ENCODE data around the gene IRF7.

The IRF7 gene

DNA sequence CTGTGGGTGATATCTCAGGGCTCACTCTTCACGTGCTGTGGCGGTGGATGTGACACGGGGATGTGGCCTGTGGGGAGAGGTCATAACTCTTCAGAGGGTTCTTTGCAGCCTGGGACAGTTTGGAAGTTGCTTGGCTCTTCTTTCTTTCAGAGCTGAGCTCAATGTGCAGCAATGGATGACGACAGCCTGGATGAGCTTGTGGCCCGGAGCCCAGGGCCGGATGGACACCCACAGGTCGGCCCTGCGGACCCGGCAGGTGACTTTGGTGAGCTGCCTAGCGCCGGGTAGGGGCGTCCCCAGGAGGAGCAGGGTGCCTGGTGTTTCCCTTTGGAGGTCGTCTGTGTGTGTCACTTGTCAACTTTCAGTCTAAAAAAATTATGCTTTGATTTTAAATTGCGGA, 34.4 kb downstream of the IRF7 start:
- Histone ChIP-seq H3K27ac (ENCODE audit: insufficient read depth, low read length, poor library complexity, severe bottlenecking) (no peak overlapping the region), H3K9me3 (ENCODE audit: control insufficient read depth, low read length) (no peaks in the 10 kb centered on the region), H3K27me3 (replicated peaks; ENCODE audit: control insufficient read depth, insufficient read depth, low read length, poor library complexity, severe bottlenecking) (no peaks in the 10 kb centered on the region), H3K4me3 (ENCODE audit: insufficient read depth, low read depth, low read length, poor library complexity, severe bottlenecking) (no peak overlapping the region), H3K36me3 (ENCODE audit: control insufficient read depth, insufficient read depth, low read length) (peaks cover 27% of the 10 kb centered on the region), H3K4me1 (ENCODE audit: control insufficient read depth, insufficient read depth, low read length, poor library complexity, severe bottlenecking) (peaks cover 35% of the 10 kb centered on the region)
- no peak for DNase-seq

DNA sequence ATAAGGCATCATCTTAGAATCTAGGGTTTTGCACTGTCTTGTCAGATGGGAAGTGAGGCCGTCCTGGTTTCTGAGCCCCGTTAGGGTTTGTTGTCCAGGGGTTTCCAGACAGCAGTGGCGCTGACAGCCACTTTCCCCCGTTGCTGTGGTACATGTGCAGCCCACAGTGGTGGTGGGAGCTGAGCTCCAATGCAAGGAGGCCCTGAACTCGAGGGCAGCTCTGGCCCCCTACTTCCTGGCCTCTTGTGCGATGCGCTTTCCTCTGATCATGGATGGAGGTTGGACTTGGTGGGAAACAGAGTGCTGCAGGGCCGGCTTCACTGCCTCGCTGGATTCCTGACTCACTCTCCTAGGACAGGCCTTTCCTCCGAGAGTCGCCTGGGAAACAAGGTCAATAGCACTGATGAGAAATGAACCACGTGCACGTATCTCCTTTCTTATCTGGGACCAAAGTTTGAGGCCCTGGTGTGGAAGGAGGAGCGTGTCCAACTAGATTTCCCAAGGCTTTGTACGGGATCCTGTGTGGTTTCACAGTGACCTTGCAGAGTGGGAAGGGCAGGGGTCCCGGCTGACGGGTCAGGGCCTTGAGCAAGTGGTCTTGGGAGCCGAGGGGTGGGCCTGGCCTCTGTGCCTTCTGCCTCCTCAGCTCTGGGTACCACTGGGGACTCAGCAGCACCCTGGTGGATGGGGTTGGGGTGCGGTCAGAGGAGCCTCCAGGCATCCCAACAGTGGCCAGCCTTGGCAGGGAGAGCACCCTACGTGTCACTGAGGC, 35.7 kb downstream of the IRF7 start:
- Histone ChIP-seq H3K4me3 (ENCODE audit: insufficient read depth, low read depth, low read length, poor library complexity, severe bottlenecking) (no peak overlapping the region), H3K27me3 (replicated peaks; ENCODE audit: control insufficient read depth, insufficient read depth, low read length, poor library complexity, severe bottlenecking) (no peaks in the 10 kb centered on the region), H3K4me1 (ENCODE audit: control insufficient read depth, insufficient read depth, low read length, poor library complexity, severe bottlenecking) (peaks cover 41% of the 10 kb centered on the region), H3K27ac (ENCODE audit: insufficient read depth, low read length, poor library complexity, severe bottlenecking) (no peak overlapping the region), H3K9me3 (ENCODE audit: control insufficient read depth, low read length) (no peaks in the 10 kb centered on the region), H3K36me3 (ENCODE audit: control insufficient read depth, insufficient read depth, low read length) (peaks cover 25% of the 10 kb centered on the region)
- no peak for DNase-seq

DNA sequence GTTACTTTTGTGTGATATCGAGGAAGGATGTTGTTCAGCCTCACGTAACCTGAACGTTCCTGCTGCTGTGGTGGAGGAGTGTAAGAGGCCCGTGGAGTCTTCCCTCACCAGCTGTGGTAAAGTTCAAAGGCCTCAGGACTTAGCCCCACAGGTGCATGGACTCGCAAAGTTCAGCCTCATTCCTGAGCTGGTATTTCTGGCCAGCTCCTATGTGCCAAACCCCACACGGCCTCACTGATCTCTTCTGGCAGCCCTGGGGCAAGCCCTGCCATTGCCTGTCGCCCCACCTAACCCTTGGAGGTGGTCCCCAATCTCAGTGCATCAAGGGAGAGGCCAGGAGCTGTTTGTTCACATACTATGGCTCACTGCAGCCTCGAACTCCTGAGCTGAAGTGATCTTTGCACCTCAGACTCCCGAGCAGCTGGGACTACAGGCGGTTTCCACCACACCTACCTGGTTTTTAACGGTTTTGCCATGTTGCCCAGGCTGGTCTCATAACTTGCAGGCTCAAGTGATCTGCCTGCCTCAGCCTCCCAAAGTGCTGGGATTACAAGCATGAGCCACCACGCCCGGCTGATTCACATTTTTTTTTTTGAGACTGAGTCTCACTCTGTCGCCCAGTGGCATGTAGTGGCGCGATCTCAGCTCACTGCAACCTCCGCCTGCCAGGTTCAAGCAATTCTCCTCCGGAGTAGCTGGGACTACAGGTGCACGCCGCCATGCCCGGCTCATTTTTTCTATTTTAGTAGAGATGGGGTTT, 37.3 kb downstream of the IRF7 start:
- peaks cover 14% of the 10 kb centered on the region for H3K36me3 ChIP-seq (ENCODE audit: control insufficient read depth, insufficient read depth, low read length)
- no peak for DNase-seq
- H3K9me3 ChIP-seq (ENCODE audit: control insufficient read depth, low read length): no peaks in the 10 kb centered on the region
- no peak overlapping the region for H3K4me3 ChIP-seq (ENCODE audit: insufficient read depth, low read depth, low read length, poor library complexity, severe bottlenecking)
- no peak overlapping the region for H3K27ac ChIP-seq (ENCODE audit: insufficient read depth, low read length, poor library complexity, severe bottlenecking)
- H3K27me3 ChIP-seq (replicated peaks; ENCODE audit: control insufficient read depth, insufficient read depth, low read length, poor library complexity, severe bottlenecking): no peaks in the 10 kb centered on the region
- peaks cover 50% of the 10 kb centered on the region for H3K4me1 ChIP-seq (ENCODE audit: control insufficient read depth, insufficient read depth, low read length, poor library complexity, severe bottlenecking)

DNA sequence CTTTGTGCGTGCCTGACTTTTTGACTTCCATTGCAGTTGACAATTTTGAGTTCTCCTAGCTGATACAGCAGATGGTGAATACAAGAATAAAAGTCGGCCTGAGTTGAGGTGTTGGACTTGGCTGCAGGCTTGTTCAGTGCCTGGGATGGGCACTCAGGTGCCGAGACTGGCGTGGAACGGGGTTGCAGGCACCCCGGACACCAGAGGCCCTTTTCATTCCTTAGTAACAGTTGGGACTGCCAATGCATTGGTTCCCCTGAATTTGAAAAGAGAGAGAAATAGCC, 38.2 kb downstream of the IRF7 start:
- Histone ChIP-seq H3K4me1 (ENCODE audit: control insufficient read depth, insufficient read depth, low read length, poor library complexity, severe bottlenecking) (peaks cover 50% of the 10 kb centered on the region), H3K27ac (ENCODE audit: insufficient read depth, low read length, poor library complexity, severe bottlenecking) (no peak overlapping the region), H3K27me3 (replicated peaks; ENCODE audit: control insufficient read depth, insufficient read depth, low read length, poor library complexity, severe bottlenecking) (no peaks in the 10 kb centered on the region), H3K9me3 (ENCODE audit: control insufficient read depth, low read length) (no peaks in the 10 kb centered on the region), H3K36me3 (ENCODE audit: control insufficient read depth, insufficient read depth, low read length) (peaks cover 7% of the 10 kb centered on the region), H3K4me3 (ENCODE audit: insufficient read depth, low read depth, low read length, poor library complexity, severe bottlenecking) (peak overlapping the region; percentile 50)
- no peak for DNase-seq

DNA sequence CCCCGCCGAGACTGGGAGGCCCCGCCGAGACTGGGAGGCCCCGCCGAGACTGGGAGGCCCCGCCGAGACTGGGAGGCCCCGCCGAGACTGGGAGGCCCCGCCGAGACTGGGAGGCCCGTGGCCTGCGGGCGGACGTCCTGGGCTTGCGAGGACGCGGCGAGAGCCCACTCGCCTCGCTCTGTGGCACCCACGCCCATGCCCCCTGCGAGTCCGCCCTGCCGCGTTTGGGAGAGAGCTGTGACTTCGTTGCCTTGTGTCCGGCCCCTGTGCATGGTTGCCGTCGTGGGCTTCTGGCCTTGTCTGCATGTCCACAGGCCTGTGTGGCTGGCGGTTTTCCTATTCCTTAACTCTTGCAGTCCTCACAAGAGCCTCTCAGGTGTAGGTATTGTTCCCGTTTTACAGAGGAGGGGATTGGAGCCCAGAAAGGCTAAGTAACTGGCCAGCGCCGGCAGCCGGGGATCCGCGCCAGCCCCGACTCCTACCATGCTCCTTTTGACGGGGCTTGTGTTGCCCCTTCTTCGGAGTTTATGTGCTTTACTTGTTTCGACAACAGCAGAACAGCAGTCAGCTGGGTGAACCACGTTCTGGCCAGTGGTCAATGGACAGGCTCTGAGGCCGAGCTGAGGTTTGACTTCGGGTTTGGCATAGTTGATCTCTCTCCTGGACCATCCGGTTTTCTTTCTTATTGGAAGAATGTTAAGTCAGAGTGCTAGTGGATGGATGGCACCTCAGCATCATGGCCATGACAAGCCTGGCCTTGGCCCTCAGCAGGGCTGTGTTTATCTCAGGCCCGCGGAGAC, 38.7 kb downstream of the IRF7 start:
- H3K27ac ChIP-seq (ENCODE audit: insufficient read depth, low read length, poor library complexity, severe bottlenecking): peak overlapping the region; percentile 92
- peak overlapping the region; percentile 50 for H3K4me3 ChIP-seq (ENCODE audit: insufficient read depth, low read depth, low read length, poor library complexity, severe bottlenecking)
- DNase-seq: no peak
- H3K9me3 ChIP-seq (ENCODE audit: control insufficient read depth, low read length): no peaks in the 10 kb centered on the region
- no peaks in the 10 kb centered on the region for H3K27me3 ChIP-seq (replicated peaks; ENCODE audit: control insufficient read depth, insufficient read depth, low read length, poor library complexity, severe bottlenecking)
- peaks cover 50% of the 10 kb centered on the region for H3K4me1 ChIP-seq (ENCODE audit: control insufficient read depth, insufficient read depth, low read length, poor library complexity, severe bottlenecking)
- H3K36me3 ChIP-seq (ENCODE audit: control insufficient read depth, insufficient read depth, low read length): peaks cover 5% of the 10 kb centered on the region

DNA sequence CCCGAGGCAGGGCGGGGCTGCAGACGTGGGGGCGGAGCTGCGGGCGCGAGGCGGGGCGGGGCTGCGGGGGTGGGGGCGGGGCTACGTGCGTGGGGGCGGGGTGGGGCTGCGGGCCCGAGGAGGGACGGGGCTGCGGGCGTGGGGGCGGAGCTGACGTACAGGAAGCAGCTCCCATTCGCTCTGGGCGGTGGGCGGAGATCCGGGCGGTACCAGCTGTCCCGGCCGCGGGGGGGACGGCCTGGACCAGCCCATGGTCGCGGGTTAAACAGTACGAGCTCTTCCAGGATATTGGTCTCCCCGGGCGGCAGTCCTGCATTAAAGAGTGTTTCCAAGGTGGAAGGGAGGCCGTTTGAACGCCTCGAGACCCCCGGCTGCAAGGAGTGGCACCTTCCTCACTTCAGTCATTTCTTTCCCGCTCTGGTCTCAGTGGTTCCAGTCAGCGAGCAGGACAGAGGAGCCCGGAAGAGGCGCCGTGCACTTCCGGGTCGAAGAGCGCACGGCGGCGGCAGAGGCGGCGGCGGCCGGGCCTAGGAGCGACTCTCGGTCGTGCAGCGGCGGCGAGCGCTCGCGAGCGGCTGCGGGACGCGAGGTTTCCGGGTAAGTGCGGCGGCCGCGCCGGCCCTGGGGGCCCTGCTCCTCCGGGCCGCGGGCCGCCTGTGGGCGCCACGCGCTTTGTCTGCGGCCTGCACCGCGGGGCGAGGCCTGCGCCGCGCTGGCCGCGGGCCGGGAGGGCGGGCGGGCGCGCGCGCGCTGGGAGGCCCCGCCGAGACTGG, 39.6 kb downstream of the IRF7 start, which contains the start of gene PHRF1:
TSS of gene PHRF1 (plus strand) at position 475 of the 773 bp plus-strand sequence. CDS start 5,043 bp downstream, outside the sequence.
- peaks cover 50% of the 10 kb centered on the region for H3K4me1 ChIP-seq (ENCODE audit: control insufficient read depth, insufficient read depth, low read length, poor library complexity, severe bottlenecking)
- peak; percentile 91 to 94 (median 93) for DNase-seq
- no peaks in the 10 kb centered on the region for H3K36me3 ChIP-seq (ENCODE audit: control insufficient read depth, insufficient read depth, low read length)
- no peaks in the 10 kb centered on the region for H3K27me3 ChIP-seq (replicated peaks; ENCODE audit: control insufficient read depth, insufficient read depth, low read length, poor library complexity, severe bottlenecking)
- H3K4me3 ChIP-seq (ENCODE audit: insufficient read depth, low read depth, low read length, poor library complexity, severe bottlenecking): peak within 1 kb of the TSS; percentile 88
- no peaks in the 10 kb centered on the region for H3K9me3 ChIP-seq (ENCODE audit: control insufficient read depth, low read length)
- peak within 1 kb of the TSS; percentile 92 for H3K27ac ChIP-seq (ENCODE audit: insufficient read depth, low read length, poor library complexity, severe bottlenecking)

DNA sequence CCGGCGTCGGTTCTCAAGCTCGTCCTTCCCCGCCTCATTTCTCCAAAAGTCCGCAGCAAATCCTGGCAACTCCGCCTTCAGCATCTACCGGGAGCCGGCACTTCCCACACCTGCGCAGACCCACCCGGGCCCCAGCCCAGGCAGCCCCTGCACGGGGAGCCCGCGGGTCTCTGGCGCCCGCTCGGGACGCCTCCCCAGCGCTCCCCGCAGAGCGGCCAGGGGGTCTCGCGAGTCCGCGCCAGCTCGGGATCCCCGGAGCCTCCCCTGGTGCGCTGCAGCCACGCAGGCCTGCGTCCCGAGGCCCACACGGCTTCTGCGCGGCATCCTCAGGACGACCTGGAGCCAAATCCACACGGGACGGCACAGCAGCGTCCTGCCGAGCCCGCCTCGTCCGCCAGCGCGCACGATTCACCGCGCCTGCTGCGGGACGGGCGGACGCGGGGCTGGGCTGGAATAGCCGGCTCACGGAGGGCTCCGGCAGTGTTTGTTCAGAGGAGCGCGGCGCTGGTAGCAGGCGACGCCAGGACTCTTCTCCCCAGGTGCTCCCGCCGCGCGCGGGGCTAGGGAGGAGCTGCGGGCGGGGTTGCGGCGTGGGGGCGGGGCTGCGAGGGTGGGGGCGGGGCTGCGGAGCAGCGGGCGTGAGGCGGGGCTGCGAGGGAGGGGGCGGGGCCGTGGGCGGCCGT, 40.3 kb downstream of the IRF7 start:
- Histone ChIP-seq H3K36me3 (ENCODE audit: control insufficient read depth, insufficient read depth, low read length) (no peaks in the 10 kb centered on the region), H3K4me1 (ENCODE audit: control insufficient read depth, insufficient read depth, low read length, poor library complexity, severe bottlenecking) (peaks cover 48% of the 10 kb centered on the region), H3K27ac (ENCODE audit: insufficient read depth, low read length, poor library complexity, severe bottlenecking) (no peak overlapping the region), H3K9me3 (ENCODE audit: control insufficient read depth, low read length) (no peaks in the 10 kb centered on the region), H3K27me3 (replicated peaks; ENCODE audit: control insufficient read depth, insufficient read depth, low read length, poor library complexity, severe bottlenecking) (no peaks in the 10 kb centered on the region), H3K4me3 (ENCODE audit: insufficient read depth, low read depth, low read length, poor library complexity, severe bottlenecking) (peak overlapping the region; percentile 60)
- no peak for DNase-seq

DNA sequence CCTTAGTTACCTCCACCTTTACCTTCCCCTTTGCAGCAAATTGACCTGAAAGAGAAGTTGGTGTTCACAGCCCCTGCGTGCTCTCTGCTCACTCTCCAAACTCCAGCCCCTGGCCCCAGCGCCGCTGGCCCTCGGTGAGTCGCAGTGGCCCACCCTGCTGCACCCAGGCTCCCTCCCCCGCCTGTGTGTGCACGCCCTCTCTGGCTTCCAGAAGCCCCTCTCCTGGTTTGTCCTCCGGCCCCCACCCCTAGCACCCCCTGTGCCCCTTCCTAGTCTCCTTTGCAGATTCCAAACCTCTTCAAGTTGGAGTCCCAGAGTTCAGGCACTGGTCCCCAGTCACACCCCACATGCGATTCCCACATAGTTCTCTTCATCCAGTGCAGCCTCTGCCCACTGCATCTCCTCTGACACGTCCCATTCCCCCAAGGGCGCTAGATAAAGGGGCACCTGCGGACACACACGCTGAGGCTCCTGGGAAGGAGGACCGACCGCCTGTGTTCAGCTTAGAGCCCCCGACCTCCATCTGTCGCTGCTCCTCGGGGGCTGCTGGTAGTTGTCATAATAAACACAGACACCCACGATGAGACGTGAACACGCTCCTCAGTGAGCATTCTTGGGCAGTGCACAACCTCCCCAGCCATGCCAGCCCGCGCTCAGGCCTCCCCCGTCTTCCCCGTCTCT, 41.0 kb downstream of the IRF7 start:
- Histone ChIP-seq H3K9me3 (ENCODE audit: control insufficient read depth, low read length) (no peaks in the 10 kb centered on the region), H3K4me1 (ENCODE audit: control insufficient read depth, insufficient read depth, low read length, poor library complexity, severe bottlenecking) (peaks cover 42% of the 10 kb centered on the region), H3K36me3 (ENCODE audit: control insufficient read depth, insufficient read depth, low read length) (no peaks in the 10 kb centered on the region), H3K27ac (ENCODE audit: insufficient read depth, low read length, poor library complexity, severe bottlenecking) (no peak overlapping the region), H3K27me3 (replicated peaks; ENCODE audit: control insufficient read depth, insufficient read depth, low read length, poor library complexity, severe bottlenecking) (no peaks in the 10 kb centered on the region), H3K4me3 (ENCODE audit: insufficient read depth, low read depth, low read length, poor library complexity, severe bottlenecking) (peak overlapping the region; percentile 60)
- DNase-seq: no peak
